HPDE6-E6E7 (cell line): ENCODE results near the gene NLRP4.
"Not testable (repeated sequence)": the region's sequence is repeated elsewhere in the genome, so short reads cannot be mapped to it uniquely, and the experiment has no call there.

Source experiments
- DNase-seq: peaks from one replicate; pipeline ENCODE4 v3.0.0; 2011; ENCODE audit warnings: missing footprints; ENCODE audit errors: extremely low spot score

NLRP4 gene

DNA sequence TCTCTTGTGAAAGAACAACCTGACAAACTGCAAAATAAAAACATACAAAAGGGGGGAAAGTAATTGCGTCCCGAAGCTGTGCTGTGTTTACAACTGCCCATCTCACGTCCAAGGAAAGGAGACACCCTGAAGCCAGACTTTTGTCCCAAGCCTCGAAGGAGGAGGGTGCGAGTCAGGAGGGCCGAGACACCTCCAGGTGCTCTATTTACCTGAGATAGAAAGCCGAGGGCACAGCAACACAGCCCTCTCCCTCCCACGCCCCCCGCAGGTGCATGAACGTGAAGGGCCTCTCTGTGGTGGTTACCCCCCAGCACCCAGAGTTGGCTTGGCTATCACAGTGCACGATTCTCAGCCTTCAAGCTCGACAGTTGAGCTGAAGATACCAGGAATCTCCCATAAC, 62.6 kb downstream of the NLRP4 start:
- no peak for DNase-seq

DNA sequence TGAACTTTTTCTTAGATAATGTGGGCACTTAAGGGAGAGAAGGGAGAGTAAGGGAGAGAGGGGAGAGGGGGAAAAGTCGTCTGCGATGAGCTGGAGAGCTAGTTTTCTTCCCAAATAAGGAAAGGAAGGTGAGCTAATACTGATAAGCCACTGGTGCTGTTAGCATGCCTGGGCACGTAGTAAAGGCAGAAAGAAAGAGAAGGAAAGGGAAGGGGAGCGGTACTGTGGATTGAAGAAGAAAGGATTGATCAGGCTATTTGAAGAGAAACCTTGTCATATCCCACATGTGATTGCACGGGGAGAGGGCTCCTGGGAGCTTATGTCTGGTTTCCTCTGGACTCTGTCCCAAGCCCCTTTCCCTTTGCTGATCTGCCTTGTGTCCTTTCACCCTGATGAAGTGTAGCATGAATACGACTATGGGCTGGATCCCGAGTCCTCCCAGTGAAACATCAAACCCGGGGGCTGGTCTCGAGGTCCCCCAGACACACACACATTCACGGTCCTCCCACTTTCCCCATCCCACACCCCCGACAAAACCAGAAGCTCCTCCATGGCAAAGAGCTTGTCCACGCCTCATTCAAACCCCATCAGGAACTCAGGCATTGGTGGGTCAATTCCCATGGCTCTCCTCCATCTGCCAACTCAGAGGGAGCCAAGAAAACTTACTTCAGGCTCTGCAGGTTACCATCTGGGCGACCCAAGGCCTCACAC, 65.2 kb downstream of the NLRP4 start:
- DNase-seq = no peak

DNA sequence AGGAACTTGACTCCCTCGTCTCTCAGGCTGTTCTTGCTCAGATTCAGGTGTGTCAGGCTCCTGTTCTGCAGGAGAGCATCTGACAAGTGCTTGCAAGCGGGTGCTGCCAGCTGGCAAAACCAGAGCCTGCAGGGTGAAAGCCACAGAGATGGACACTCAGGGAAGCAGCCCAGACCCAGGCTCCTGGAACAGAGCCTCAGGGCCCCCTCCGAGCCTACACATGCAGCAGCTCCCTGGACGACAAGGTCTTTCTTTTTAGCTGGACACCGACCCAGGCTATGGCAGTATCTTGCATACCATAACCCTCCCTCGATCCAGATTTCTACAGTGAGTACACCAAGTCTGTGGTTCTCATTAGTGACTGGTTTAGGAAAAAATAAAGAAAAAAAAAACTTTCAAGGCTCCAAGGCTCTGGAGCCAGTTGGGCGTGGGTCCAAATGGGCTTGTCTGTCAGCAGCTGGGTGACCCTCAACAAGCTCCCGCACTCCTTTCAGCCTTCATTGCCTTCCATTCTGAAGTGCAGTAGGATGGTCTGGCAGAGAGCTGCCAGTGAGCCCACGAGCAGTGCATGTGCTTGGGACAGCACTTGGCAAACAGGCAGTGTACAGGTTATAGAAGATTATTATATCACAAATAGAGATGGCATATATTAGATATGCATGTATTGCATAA, 65.9 kb downstream of the NLRP4 start:
- no peak for DNase-seq

DNA sequence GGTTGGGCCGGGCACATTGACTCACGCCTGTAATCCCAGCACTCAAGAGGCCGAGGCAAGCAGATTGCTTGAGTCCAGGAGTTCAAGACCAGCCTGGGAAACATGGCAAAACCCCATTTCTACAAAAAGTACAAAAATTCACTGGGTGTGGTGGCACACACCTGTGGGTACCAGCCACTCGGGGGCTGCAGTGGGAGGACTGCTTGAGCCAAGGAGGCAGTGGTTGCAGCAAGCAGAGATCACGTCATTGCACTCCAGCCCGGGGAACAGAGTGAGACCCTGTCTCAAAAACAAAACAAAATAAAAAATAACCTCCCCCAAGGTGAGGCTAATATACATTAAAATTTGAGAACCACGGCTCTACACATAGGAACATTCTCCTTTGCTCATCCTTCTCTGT, 70.9 kb downstream of the NLRP4 start:
- DNase-seq = no peak

DNA sequence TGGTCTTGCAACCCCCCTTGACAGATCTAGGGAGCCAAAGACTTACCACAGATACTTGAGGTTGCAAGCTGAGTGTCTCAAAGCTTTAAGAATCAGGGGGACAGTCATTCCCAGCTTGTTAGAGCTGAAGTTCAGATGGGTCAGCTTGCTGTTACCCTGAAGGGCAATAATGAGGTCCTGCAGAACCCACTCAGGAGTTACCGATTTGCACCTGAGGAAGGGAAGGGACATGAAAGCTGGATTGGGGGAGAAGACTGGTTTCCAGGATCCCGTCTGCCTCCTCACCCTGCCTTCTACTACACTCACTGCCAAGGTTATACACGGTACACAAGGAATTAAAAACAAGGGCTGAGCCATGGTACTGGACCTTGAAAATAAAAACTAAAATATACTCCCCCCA, 71.4 kb downstream of the NLRP4 start:
- DNase-seq = no peak

DNA sequence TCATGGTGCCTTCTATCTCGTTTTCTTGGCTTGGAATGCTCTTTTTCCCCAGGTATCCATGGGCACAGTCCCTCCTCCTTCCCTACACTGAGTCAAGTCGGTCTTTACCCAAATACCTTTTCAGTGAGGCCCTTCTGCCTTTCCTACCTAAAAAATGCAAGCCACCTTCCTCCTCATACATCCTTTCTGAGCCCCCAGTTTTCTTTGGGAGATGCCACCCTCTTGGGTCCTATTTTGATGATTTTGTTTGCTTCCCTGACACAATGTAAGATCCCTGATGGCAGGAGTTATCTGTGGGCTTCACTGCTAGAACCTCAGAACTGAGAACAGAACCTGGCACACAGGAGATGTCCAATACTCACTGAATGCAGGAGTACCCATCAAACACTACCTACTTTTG, 73.5 kb downstream of the NLRP4 start:
- DNase-seq = no peak

DNA sequence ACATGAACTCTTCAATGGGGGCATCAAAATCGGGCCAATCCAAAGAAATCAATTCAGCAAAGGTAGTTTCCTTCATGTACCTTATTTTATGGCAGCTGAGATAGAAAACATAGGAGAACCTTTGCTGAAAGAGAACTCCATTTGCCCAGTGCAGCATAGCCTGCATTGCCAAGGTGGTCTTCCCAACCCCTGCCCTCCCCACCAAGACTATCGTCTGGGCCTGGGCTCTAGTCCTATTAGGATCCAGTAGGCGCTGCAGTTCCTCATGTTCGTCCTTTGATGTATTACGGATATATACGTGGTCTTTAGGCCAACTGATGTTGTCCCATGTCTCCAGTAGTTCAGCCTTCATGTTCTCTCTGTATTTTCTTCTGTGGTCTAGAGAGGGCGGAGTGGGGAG, 76.6 kb downstream of the NLRP4 start:
- DNase-seq = no peak

DNA sequence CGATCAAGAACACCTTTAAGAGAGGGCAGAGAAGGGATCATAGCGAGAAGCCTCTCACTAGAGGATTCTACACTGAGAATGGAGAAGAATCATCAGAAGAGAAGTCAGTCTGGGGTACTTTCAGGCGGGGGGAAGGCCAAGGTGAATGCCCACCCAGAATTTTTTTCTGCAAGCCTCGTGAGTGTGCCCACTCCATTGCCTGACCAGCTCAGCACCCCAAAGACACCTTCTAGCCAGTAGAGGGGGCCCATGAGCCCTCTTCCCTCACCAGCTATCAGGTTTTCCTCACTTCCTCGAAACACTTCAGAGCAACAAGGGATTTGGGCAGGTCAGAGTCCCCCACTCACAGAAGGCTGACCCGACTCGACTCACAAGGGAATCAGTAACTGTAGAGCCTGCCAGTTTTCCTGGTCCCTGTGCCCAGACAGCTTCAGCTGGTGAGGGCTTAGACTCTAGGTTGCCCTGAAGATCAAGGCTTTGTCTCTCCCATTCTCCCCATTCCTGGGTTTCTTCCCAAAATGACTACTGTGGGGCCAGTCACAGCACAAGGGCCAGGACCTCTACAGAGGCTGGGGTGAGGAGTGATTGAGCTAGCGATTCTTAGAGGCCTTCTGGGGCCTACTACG, 77.4 kb downstream of the NLRP4 start:
- no peak for DNase-seq

DNA sequence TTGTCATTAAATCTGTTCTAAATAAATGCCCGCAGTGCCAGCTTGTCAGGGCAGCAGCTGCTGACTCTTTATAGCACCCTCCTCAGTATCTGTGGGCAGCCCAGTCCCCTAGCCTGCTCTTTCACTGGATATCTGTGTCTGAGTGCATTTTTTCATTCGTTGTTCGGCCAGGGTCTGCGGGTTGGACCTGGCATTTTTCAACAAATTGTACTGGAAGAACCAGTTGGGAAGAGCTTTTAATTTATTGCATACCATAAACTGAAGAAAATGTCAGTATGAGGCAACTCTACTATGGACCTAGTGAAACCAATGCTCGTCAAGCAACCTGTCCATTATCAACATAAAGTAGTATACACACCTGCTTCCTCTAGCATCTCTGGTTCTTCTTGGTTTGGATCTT, 87.2 kb downstream of the NLRP4 start:
- no peak for DNase-seq

DNA sequence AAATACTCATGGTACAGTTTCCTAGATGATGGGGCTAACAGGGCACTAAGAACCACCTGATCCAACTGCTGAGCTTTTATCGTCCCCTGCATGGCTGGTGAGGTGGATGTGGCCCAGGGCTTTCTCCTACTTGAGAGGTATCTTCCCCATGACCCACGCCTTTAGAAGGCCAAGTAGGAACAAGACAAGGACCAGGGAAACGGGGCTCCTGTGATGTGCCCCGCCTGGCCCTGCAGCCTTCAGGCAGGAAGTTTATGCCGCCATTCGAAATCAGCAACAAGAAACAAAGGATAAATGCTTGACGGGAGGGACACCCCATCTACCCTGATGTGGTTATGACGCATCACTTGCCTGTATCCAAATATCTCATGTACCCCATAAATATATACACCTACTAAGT, 91.7 kb downstream of the NLRP4 start:
- DNase-seq = no peak

DNA sequence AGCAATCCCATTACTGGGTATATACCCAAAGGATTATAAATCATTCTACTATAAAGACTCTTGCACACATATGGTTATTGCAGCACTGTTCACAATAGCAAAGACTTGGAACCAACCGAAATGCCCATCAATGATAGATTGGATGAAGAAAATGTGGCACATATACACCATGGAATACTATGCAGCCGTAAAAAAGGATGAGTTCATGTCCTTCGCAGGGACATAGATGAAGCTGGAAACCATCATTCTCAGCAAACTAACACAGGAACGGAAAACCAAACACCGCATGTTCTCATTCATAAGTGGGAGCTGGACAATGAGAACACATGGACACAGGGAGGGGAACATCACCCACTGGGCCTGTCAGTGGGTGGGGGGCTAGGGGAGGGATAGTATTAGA, 92.9 kb downstream of the NLRP4 start:
- DNase-seq = not testable (repeated sequence)

DNA sequence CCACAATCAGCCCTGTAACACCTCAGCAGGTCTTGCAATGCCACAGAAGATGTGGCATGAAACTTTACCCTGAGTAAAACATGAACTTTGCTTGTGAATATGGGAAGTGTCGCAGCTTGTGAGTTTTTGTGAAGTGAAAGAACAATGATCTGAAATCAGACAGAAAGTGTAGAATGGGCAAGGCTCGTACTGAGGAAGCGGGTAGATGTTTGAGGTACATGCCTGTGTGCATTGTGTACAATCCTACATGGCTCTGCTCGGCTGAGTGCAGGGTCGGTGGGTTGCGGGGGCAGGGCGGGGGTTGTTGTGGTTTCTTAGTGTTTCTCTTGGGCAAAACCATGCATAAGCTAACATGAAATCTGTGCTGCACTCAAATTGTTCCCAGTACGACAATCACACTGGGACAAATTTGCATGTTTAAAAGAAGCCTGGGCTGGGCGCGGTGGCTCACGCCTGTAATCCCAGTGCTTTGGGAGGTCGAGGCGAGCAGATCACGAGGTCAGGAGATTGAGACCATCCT, 94.7 kb downstream of the NLRP4 start:
- no peak for DNase-seq
